CD4-positive, CD25-positive, alpha-beta regulatory T cell (primary cell): ENCODE results near the gene RD3L. TPM values are rescaled to one million over a fixed set of nuclear protein-coding genes. Genes with fewer than 3 reads are reported as not detected.

Source experiments
- ATAC-seq, 2 donors: fragments of 150-1000 bp; cut with Tn5 transposase; one replicate each; pipeline ENCODE4 v1.10.0; 2021; ENCODE audit warnings: low read depth in 2 of 2, moderate number of reproducible peaks in 2 of 2, moderate library complexity in 1 of 2
- DNase-seq, 3 donors: peaks; one replicate each; pipeline versions ENCODE4 v3.0.0 to v3.0.0-alpha.2; 2012 to 2022; ENCODE audit warnings: mixed read lengths in 1 of 3
- H3K27ac ChIP-seq: one replicate; pipeline ENCODE4 v1.7.0; 2013; ENCODE audit warnings: mild to moderate bottlenecking, low read length; ENCODE audit not compliant: insufficient read depth, poor library complexity, severe bottlenecking
- H3K27me3 ChIP-seq: one replicate; pipeline ENCODE4 v1.7.0; 2013; ENCODE audit warnings: low read length; ENCODE audit not compliant: control insufficient read depth, insufficient read depth
- H3K36me3 ChIP-seq: one replicate; pipeline ENCODE4 v1.7.0; 2013; ENCODE audit warnings: mild to moderate bottlenecking, low read length, moderate library complexity; ENCODE audit not compliant: control insufficient read depth, insufficient read depth
- H3K4me1 ChIP-seq: 2 replicates; pipeline ENCODE4 v1.7.0; 2013; ENCODE audit warnings: mild to moderate bottlenecking, low read length; ENCODE audit not compliant: insufficient read depth, control insufficient read depth, poor library complexity, severe bottlenecking
- H3K4me3 ChIP-seq: one replicate; pipeline ENCODE4 v1.7.0; 2013; ENCODE audit warnings: low read depth, mild to moderate bottlenecking, low read length, moderate library complexity
- H3K9me3 ChIP-seq, 2 experiments: 1 replicate in 1 of 2; 2 replicates in 1 of 2; pipeline ENCODE4 v1.7.0; 2013; ENCODE audit warnings: low read length in 2 of 2, mild to moderate bottlenecking in 1 of 2, moderate library complexity in 1 of 2; ENCODE audit not compliant: control insufficient read depth in 2 of 2
- H3K27ac Mint-ChIP-seq, 3 donors: one replicate each; pipeline ENCODE4 v1.8.0; 2020 to 2022; ENCODE audit warnings: mild to moderate bottlenecking in 3 of 3, mixed read lengths in 3 of 3, moderate library complexity in 2 of 3
- H3K27me3 Mint-ChIP-seq: one replicate; pipeline ENCODE4 v1.8.0; 2022; ENCODE audit warnings: mild to moderate bottlenecking, mixed read lengths
- H3K36me3 Mint-ChIP-seq: one replicate; pipeline ENCODE4 v1.8.0; 2020; ENCODE audit warnings: mixed read lengths
- H3K4me1 Mint-ChIP-seq, 4 donors: one replicate each; pipeline ENCODE4 v1.8.0; 2020 to 2022; ENCODE audit warnings: mixed read lengths in 4 of 4, mild to moderate bottlenecking in 1 of 4
- H3K4me3 Mint-ChIP-seq, 4 donors: one replicate each; pipeline ENCODE4 v1.8.0; 2020 to 2022; ENCODE audit warnings: mild to moderate bottlenecking in 4 of 4, mixed read lengths in 4 of 4, moderate library complexity in 3 of 4
- H3K9me3 Mint-ChIP-seq, 7 donors: one replicate each; pipeline ENCODE4 v1.8.0; 2020 to 2022; ENCODE audit warnings: mixed read lengths in 7 of 7, mild to moderate bottlenecking in 3 of 7, moderate library complexity in 2 of 7
- polyA plus RNA-seq, 4 donors: library from polyadenylated mRNA; unstranded; fragments of 300-500 nt; fragmentation: Illumina TruSeq; gene quantifications; one replicate each; pipeline ENCODE4 v1.2.3, GENCODE V29; 2021
- total RNA-seq: library from RNA; stranded (reverse); gene quantifications from one replicate; pipeline ENCODE4 v1.2.3, GENCODE V29; 2022

The RD3L gene
- total and polyA plus RNA-seq, 5 donors from 2014 or later, result not detected

- H3K27ac Mint-ChIP-seq, result no peak overlapping the region
Measured at GRCh38 chr14:103898204-103898603, 44.1 kb downstream of the RD3L start.

GRCh38 chr14:103897075-103897947 is 45.0 kb downstream of the RD3L start:
- H3K27ac ChIP-seq, result no peak overlapping the region
- peaks cover 8% of the 10 kb centered on the region for H3K27me3 Mint-ChIP-seq
- no peaks in the 10 kb centered on the region for H3K36me3 ChIP-seq
- H3K4me3 Mint-ChIP-seq, result no peak overlapping the region
- no peak overlapping the region for H3K4me3 ChIP-seq
- H3K27ac Mint-ChIP-seq, result no peak overlapping the region
- H3K4me1 ChIP-seq, result peaks cover 5% of the 10 kb centered on the region
- no peaks in the 10 kb centered on the region for H3K9me3 ChIP-seq
- no peaks in the 10 kb centered on the region for H3K9me3 Mint-ChIP-seq
- H3K4me1 Mint-ChIP-seq, result peaks cover 0 to 5% (median 0%) of the 10 kb centered on the region in 4 donors
- no peaks in the 10 kb centered on the region for H3K36me3 Mint-ChIP-seq
- no peak for DNase-seq
- no peaks in the 10 kb centered on the region for H3K27me3 ChIP-seq
- no peak for ATAC-seq

More at GRCh38 chr14:103898204-103898603, 44.1 kb downstream of the RD3L start:
- Mint-ChIP-seq H3K4me1 (peaks cover 0 to 5% (median 0%) of the 10 kb centered on the region in 4 donors), H3K4me3 (no peak overlapping the region), H3K27me3 (peaks cover 8% of the 10 kb centered on the region), H3K36me3 (no peaks in the 10 kb centered on the region), H3K9me3 (no peaks in the 10 kb centered on the region)
- Histone ChIP-seq H3K36me3 (no peaks in the 10 kb centered on the region), H3K4me1 (peaks cover 5% of the 10 kb centered on the region), H3K9me3 (no peaks in the 10 kb centered on the region), H3K4me3 (no peak overlapping the region), H3K27me3 (no peaks in the 10 kb centered on the region), H3K27ac (no peak overlapping the region)
- DNase-seq, result no peak
- ATAC-seq, result no peak

- Mint-ChIP-seq H3K9me3 (no peaks in the 10 kb centered on the region), H3K27ac (no peak overlapping the region)
- H3K27me3 ChIP-seq, result no peaks in the 10 kb centered on the region
Measured at GRCh38 chr14:103896578-103896977, 45.8 kb downstream of the RD3L start.

GRCh38 chr14:103894723-103895059 is 47.6 kb downstream of the RD3L start:
- H3K4me3 ChIP-seq, result no peak overlapping the region
- Mint-ChIP-seq H3K4me3 (no peak overlapping the region), H3K36me3 (no peaks in the 10 kb centered on the region), H3K9me3 (no peaks in the 10 kb centered on the region), H3K27me3 (peaks cover 8% of the 10 kb centered on the region), H3K4me1 (no peaks in the 10 kb centered on the region), H3K27ac (no peak overlapping the region)
- H3K9me3 ChIP-seq, result no peaks in the 10 kb centered on the region
- H3K27me3 ChIP-seq, result no peaks in the 10 kb centered on the region
- H3K4me1 ChIP-seq, result no peaks in the 10 kb centered on the region
- ATAC-seq (no peak), DNase-seq (no peak)
- H3K36me3 ChIP-seq, result no peaks in the 10 kb centered on the region
- no peak overlapping the region for H3K27ac ChIP-seq

More at GRCh38 chr14:103896578-103896977, 45.8 kb downstream of the RD3L start:
- Mint-ChIP-seq H3K27me3 (peaks cover 8% of the 10 kb centered on the region), H3K4me1 (peaks cover 0 to 5% (median 0%) of the 10 kb centered on the region in 4 donors), H3K4me3 (no peak overlapping the region), H3K36me3 (no peaks in the 10 kb centered on the region)
- no peak overlapping the region for H3K27ac ChIP-seq
- DNase-seq (no peak), ATAC-seq (no peak)
- H3K36me3 ChIP-seq, result no peaks in the 10 kb centered on the region
- no peak overlapping the region for H3K4me3 ChIP-seq
- H3K4me1 ChIP-seq, result peaks cover 5% of the 10 kb centered on the region
- no peaks in the 10 kb centered on the region for H3K9me3 ChIP-seq

GRCh38 chr14:103894034-103894722 is 48.2 kb downstream of the RD3L start:
- Histone ChIP-seq H3K27ac (no peak overlapping the region), H3K27me3 (no peaks in the 10 kb centered on the region), H3K36me3 (no peaks in the 10 kb centered on the region), H3K4me1 (no peaks in the 10 kb centered on the region), H3K9me3 (no peaks in the 10 kb centered on the region), H3K4me3 (no peak overlapping the region)
- ATAC-seq (no peak), DNase-seq (no peak)
- no peaks in the 10 kb centered on the region for H3K36me3 Mint-ChIP-seq
- H3K9me3 Mint-ChIP-seq, result no peaks in the 10 kb centered on the region
- peaks cover 8% of the 10 kb centered on the region for H3K27me3 Mint-ChIP-seq
- H3K27ac Mint-ChIP-seq, result no peak overlapping the region
- H3K4me3 Mint-ChIP-seq, result no peak overlapping the region
- no peaks in the 10 kb centered on the region for H3K4me1 Mint-ChIP-seq

- Histone ChIP-seq H3K36me3 (no peaks in the 10 kb centered on the region), H3K4me3 (no peak overlapping the region), H3K27ac (no peak overlapping the region), H3K9me3 (no peaks in the 10 kb centered on the region), H3K4me1 (no peaks in the 10 kb centered on the region), H3K27me3 (no peaks in the 10 kb centered on the region)
- ATAC-seq (no peak), DNase-seq (no peak)
- Mint-ChIP-seq H3K4me1 (no peaks in the 10 kb centered on the region), H3K27me3 (no peaks in the 10 kb centered on the region), H3K4me3 (no peak overlapping the region), H3K27ac (no peak overlapping the region), H3K36me3 (no peaks in the 10 kb centered on the region), H3K9me3 (no peaks in the 10 kb centered on the region)
Measured at GRCh38 chr14:103892247-103892646, 50.1 kb downstream of the RD3L start.

- no peak overlapping the region for H3K4me3 Mint-ChIP-seq
- no peak for ATAC-seq
- DNase-seq, result no peak
Measured at GRCh38 chr14:103891667-103892215, 50.6 kb downstream of the RD3L start.

More at GRCh38 chr14:103891667-103892215, 50.6 kb downstream of the RD3L start:
- Mint-ChIP-seq H3K36me3 (no peaks in the 10 kb centered on the region), H3K4me1 (no peaks in the 10 kb centered on the region), H3K27me3 (no peaks in the 10 kb centered on the region), H3K9me3 (no peaks in the 10 kb centered on the region), H3K27ac (no peak overlapping the region)
- Histone ChIP-seq H3K27me3 (no peaks in the 10 kb centered on the region), H3K27ac (no peak overlapping the region), H3K36me3 (no peaks in the 10 kb centered on the region), H3K4me1 (no peaks in the 10 kb centered on the region), H3K9me3 (no peaks in the 10 kb centered on the region), H3K4me3 (no peak overlapping the region)
